Measurements from ENCODE around the gene SCGB3A1. TPM values are rescaled to one million over a fixed set of nuclear protein-coding genes. Genes with fewer than 3 reads are reported as not detected.

The SCGB3A1 gene
- total and polyA plus RNA-seq, 7 donors, result 0.83 TPM; not detected in 6

DNA sequence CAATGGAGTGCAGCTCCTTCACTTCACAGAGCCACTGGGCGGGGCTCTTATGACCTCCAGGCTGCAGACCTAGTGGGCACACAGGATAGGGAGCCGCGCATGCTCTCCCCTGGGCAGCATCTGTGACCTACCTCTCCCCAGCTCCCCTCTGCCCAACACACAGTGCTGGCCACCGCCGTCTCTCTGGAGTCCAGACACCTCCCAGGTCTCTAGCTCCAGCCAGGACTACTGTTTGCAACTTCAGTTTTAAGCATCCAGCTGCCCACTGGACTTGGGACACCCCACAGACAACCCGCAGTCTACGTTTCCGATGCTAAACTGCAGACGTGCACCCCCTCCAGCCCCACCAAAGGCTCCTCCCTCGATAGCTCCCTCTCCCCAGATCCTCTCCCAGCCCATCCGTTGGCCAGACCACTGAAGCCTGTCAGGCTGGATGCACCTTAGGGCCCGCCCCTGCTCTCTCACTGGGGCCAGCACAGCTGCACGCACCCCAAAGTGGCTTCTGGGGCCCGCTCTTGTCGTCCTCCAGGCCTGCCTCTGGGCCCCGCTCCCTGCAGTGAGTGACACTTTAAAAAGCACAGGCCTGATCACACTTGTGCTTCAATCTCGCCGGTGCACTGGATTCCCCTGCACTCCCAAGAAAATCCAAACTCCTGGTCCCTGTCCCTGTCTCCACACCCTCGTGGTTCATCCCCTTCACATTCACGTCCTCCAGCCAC is 46.8 kb upstream of the SCGB3A1 start:
- Histone ChIP-seq H3K36me3 (no peaks in the 10 kb centered on the region), H3K27ac (no peak overlapping the region), H3K9me3 (no peaks in the 10 kb centered on the region), H3K4me1 (no peaks in the 10 kb centered on the region), H3K27me3 (peaks cover 0 to 3% (median 0%) of the 10 kb centered on the region in 3 donors), H3K4me3 (no peak overlapping the region)
- WGBS, 2 donors, result 69 to 72% methylated on average over 20 of the region's 20 CpGs
- peak; percentile 56 for DNase-seq
- intact Hi-C loops (cut with DNase I), result no loop called here
- TF ChIP-seq, protein P1, sequence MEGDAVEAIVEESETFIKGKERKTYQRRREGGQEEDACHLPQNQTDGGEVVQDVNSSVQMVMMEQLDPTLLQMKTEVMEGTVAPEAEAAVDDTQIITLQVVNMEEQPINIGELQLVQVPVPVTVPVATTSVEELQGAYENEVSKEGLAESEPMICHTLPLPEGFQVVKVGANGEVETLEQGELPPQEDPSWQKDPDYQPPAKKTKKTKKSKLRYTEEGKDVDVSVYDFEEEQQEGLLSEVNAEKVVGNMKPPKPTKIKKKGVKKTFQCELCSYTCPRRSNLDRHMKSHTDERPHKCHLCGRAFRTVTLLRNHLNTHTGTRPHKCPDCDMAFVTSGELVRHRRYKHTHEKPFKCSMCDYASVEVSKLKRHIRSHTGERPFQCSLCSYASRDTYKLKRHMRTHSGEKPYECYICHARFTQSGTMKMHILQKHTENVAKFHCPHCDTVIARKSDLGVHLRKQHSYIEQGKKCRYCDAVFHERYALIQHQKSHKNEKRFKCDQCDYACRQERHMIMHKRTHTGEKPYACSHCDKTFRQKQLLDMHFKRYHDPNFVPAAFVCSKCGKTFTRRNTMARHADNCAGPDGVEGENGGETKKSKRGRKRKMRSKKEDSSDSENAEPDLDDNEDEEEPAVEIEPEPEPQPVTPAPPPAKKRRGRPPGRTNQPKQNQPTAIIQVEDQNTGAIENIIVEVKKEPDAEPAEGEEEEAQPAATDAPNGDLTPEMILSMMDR (IDR thresholded peaks at IDR 0.05), result no peak
- TF ChIP-seq POLR2AphosphoS5 (IDR thresholded peaks at IDR 0.05) (no peak), EP300 (IDR thresholded peaks at IDR 0.05) (no peak), POLR2A (IDR thresholded peaks at IDR 0.05) (no peak)

DNA sequence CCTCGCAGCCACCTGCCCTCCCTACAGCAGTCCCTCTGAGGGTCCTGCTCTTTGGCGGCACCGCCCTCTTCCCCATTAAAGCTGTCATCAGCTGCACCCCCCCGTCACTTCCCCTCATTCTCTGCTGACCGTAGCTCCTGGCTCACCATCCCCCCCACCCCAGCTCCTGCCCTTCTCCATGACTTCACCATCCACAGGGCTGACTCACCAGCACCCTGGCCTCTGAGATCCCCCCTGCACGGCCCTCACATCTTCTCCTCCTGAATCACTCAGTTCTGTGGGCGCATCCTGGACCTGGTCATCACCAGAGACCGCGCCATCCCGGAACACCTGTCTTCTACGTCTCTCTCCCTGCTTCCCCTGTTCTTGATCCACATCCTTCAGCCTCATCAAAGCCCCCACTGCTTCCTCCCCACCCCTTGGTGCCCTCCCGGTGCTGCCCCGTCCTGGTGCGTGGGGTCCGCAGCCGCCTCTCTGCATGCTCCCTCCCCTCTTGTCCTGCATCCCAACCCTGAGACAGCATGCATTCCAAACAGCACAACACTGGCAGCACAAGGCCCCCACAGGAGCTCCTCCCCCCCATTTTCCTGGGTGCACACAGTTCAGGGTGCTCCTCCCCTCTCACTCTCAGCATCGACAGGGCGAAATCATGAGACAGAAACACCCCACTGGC is 45.2 kb upstream of the SCGB3A1 start:
- no peak overlapping the region for H3K27ac ChIP-seq
- 79 to 80% methylated on average over 18 of the region's 18 CpGs for WGBS, 2 donors
- peaks cover 0 to 17% (median 0%) of the 10 kb centered on the region in 3 donors for H3K27me3 ChIP-seq
- H3K4me1 ChIP-seq, result no peaks in the 10 kb centered on the region
- TF ChIP-seq POLR2AphosphoS5 (IDR thresholded peaks at IDR 0.05), result no peak
- no peak for TF ChIP-seq POLR2A (IDR thresholded peaks at IDR 0.05)
- peak; percentile 63 for DNase-seq
- H3K9me3 ChIP-seq, result no peaks in the 10 kb centered on the region
- intact Hi-C loops (cut with DNase I), result no loop called here
- H3K36me3 ChIP-seq, result no peaks in the 10 kb centered on the region
- H3K4me3 ChIP-seq, result no peak overlapping the region

- DNase-seq, result peak; percentile 36
- intact Hi-C loops (cut with DNase I), result no loop called here
- Histone ChIP-seq H3K36me3 (no peaks in the 10 kb centered on the region), H3K4me3 (no peak overlapping the region), H3K27ac (no peak overlapping the region), H3K9me3 (no peaks in the 10 kb centered on the region), H3K27me3 (peaks cover 0 to 17% (median 0%) of the 10 kb centered on the region in 3 donors), H3K4me1 (no peaks in the 10 kb centered on the region)
- no peak for TF ChIP-seq POLR2AphosphoS5 (IDR thresholded peaks at IDR 0.05)
- TF ChIP-seq, protein P1 (IDR thresholded peaks at IDR 0.05), result no peak
- no peak for TF ChIP-seq POLR2A (IDR thresholded peaks at IDR 0.05)
- TF ChIP-seq EP300 (IDR thresholded peaks at IDR 0.05), result no peak
- WGBS, 2 donors, result 89% methylated on average over 8 of the region's 8 CpGs
Observed at GRCh38 chr5:180636016-180636402, 44.7 kb upstream of the SCGB3A1 start.

- Histone ChIP-seq H3K27ac (no peak overlapping the region), H3K9me3 (no peaks in the 10 kb centered on the region), H3K4me1 (no peaks in the 10 kb centered on the region), H3K4me3 (no peak overlapping the region), H3K27me3 (peaks cover 0 to 22% (median 0%) of the 10 kb centered on the region in 3 donors), H3K36me3 (no peaks in the 10 kb centered on the region)
- no peak for TF ChIP-seq POLR2A (IDR thresholded peaks at IDR 0.05)
- TF ChIP-seq, protein P1 (IDR thresholded peaks at IDR 0.05), result no peak
- TF ChIP-seq EP300 (IDR thresholded peaks at IDR 0.05), result no peak
- no peak for TF ChIP-seq POLR2AphosphoS5 (IDR thresholded peaks at IDR 0.05)
- peak; percentile 50 for DNase-seq
- intact Hi-C loops (cut with DNase I), result no loop called here
- 72 to 78% methylated on average over 14 of the region's 14 CpGs for WGBS, 2 donors
Observed at GRCh38 chr5:180633283-180634177, 42.2 kb upstream of the SCGB3A1 start.

All from sigmoid colon (tissue), 7 donors.